Measurements from ENCODE around the gene LAMC1. TPM values are rescaled to one million over a fixed set of nuclear protein-coding genes. Genes with fewer than 3 reads are reported as not detected.

Gene LAMC1
- total RNA-seq, 2 experiments from 2014 or later: 0.19 to 0.22 TPM

- Mint-ChIP-seq H3K4me3 (no peak overlapping the region), H3K27ac (no peak overlapping the region), H3K36me3 (no peaks in the 10 kb centered on the region), H3K9me3 (no peaks in the 10 kb centered on the region), H3K27me3 (peaks cover 2% of the 10 kb centered on the region), H3K4me1 (ENCODE audit: low read depth) (no peaks in the 10 kb centered on the region)
- DNase-seq: no peak
- intact Hi-C loops (cut with micrococcal nuclease): no loop called here
- ChIA-PET POLR2A (no interaction called here), CTCF (no interaction called here)
Measured at GRCh38 chr1:183094351-183094750, 71.1 kb downstream of the LAMC1 start.

GRCh38 chr1:183096351-183096750 is 73.1 kb downstream of the LAMC1 start:
- no peaks in the 10 kb centered on the region for H3K4me1 Mint-ChIP-seq (ENCODE audit: low read depth)

GRCh38 chr1:183096894-183097293 is 73.7 kb downstream of the LAMC1 start:
- POLR2A ChIA-PET: no interaction called here
- Mint-ChIP-seq H3K4me1 (ENCODE audit: low read depth) (no peaks in the 10 kb centered on the region), H3K27me3 (peaks cover 3% of the 10 kb centered on the region)

More at GRCh38 chr1:183096351-183096750, 73.1 kb downstream of the LAMC1 start:
- H3K27ac Mint-ChIP-seq: no peak overlapping the region
- POLR2A ChIA-PET: no interaction called here
- H3K27me3 Mint-ChIP-seq: peaks cover 2% of the 10 kb centered on the region
- CTCF ChIA-PET: no interaction called here
- no peak overlapping the region for H3K4me3 Mint-ChIP-seq
- intact Hi-C loops (cut with micrococcal nuclease): no loop called here
- no peaks in the 10 kb centered on the region for H3K9me3 Mint-ChIP-seq
- DNase-seq: no peak
- H3K36me3 Mint-ChIP-seq: no peaks in the 10 kb centered on the region

GRCh38 chr1:183097438-183098051 is 74.3 kb downstream of the LAMC1 start:
- DNase-seq: no peak
- intact Hi-C loops (cut with micrococcal nuclease): no loop called here
- no peak overlapping the region for H3K27ac Mint-ChIP-seq
- no peak overlapping the region for H3K4me3 Mint-ChIP-seq
- no peaks in the 10 kb centered on the region for H3K9me3 Mint-ChIP-seq
- no peaks in the 10 kb centered on the region for H3K36me3 Mint-ChIP-seq
- CTCF ChIA-PET: no interaction called here
- peaks cover 9% of the 10 kb centered on the region for H3K27me3 Mint-ChIP-seq
- POLR2A ChIA-PET: no interaction called here
- H3K4me1 Mint-ChIP-seq (ENCODE audit: low read depth): no peaks in the 10 kb centered on the region

More at GRCh38 chr1:183096894-183097293, 73.7 kb downstream of the LAMC1 start:
- CTCF ChIA-PET: no interaction called here
- intact Hi-C loops (cut with micrococcal nuclease): no loop called here
- Mint-ChIP-seq H3K36me3 (no peaks in the 10 kb centered on the region), H3K4me3 (no peak overlapping the region), H3K9me3 (no peaks in the 10 kb centered on the region), H3K27ac (no peak overlapping the region)
- DNase-seq: no peak

- intact Hi-C loops (cut with micrococcal nuclease): no loop called here
- no peak for DNase-seq
- ChIA-PET POLR2A (no interaction called here), CTCF (no interaction called here)
- H3K9me3 Mint-ChIP-seq: no peaks in the 10 kb centered on the region
- H3K27ac Mint-ChIP-seq: no peak overlapping the region
- H3K36me3 Mint-ChIP-seq: no peaks in the 10 kb centered on the region
- H3K4me1 Mint-ChIP-seq (ENCODE audit: low read depth): no peaks in the 10 kb centered on the region
- H3K4me3 Mint-ChIP-seq: no peak overlapping the region
- H3K27me3 Mint-ChIP-seq: peaks cover 10% of the 10 kb centered on the region
Measured at GRCh38 chr1:183098317-183098716, 75.1 kb downstream of the LAMC1 start.

GRCh38 chr1:183100361-183100974 is 77.2 kb downstream of the LAMC1 start:
- intact Hi-C loops (cut with micrococcal nuclease): no loop called here
- Mint-ChIP-seq H3K27ac (no peak overlapping the region), H3K9me3 (no peaks in the 10 kb centered on the region)

GRCh38 chr1:183101081-183101480 is 77.9 kb downstream of the LAMC1 start:
- no peaks in the 10 kb centered on the region for H3K36me3 Mint-ChIP-seq
- H3K27me3 Mint-ChIP-seq: peaks cover 15% of the 10 kb centered on the region
- H3K9me3 Mint-ChIP-seq: no peaks in the 10 kb centered on the region
- DNase-seq: no peak
- no peak overlapping the region for H3K27ac Mint-ChIP-seq
- intact Hi-C loops (cut with micrococcal nuclease): no loop called here
- ChIA-PET CTCF (no interaction called here), POLR2A (no interaction called here)
- no peaks in the 10 kb centered on the region for H3K4me1 Mint-ChIP-seq (ENCODE audit: low read depth)
- no peak overlapping the region for H3K4me3 Mint-ChIP-seq

More at GRCh38 chr1:183100361-183100974, 77.2 kb downstream of the LAMC1 start:
- POLR2A ChIA-PET: no interaction called here
- no peak for DNase-seq
- no peak overlapping the region for H3K4me3 Mint-ChIP-seq
- no peaks in the 10 kb centered on the region for H3K4me1 Mint-ChIP-seq (ENCODE audit: low read depth)
- CTCF ChIA-PET: interaction anchor here (0.7 kb wide), 1 partner anchor 42 kb away, joined by 3 read pairs; no protein-coding TSS in a partner anchor
- H3K36me3 Mint-ChIP-seq: no peaks in the 10 kb centered on the region
- H3K27me3 Mint-ChIP-seq: peaks cover 15% of the 10 kb centered on the region

GRCh38 chr1:183101841-183102276 is 78.6 kb downstream of the LAMC1 start:
- no peak overlapping the region for H3K4me3 Mint-ChIP-seq
- POLR2A ChIA-PET: no interaction called here

GRCh38 chr1:183103147-183103546 is 79.9 kb downstream of the LAMC1 start:
- H3K9me3 Mint-ChIP-seq: no peaks in the 10 kb centered on the region
- H3K27ac Mint-ChIP-seq: no peak overlapping the region
- DNase-seq: no peak
- no peaks in the 10 kb centered on the region for H3K36me3 Mint-ChIP-seq
- no peaks in the 10 kb centered on the region for H3K4me1 Mint-ChIP-seq (ENCODE audit: low read depth)
- ChIA-PET CTCF (no interaction called here), POLR2A (no interaction called here)
- peaks cover 13% of the 10 kb centered on the region for H3K27me3 Mint-ChIP-seq
- intact Hi-C loops (cut with micrococcal nuclease): no loop called here
- no peak overlapping the region for H3K4me3 Mint-ChIP-seq

More at GRCh38 chr1:183101841-183102276, 78.6 kb downstream of the LAMC1 start:
- no peak for DNase-seq
- CTCF ChIA-PET: no interaction called here
- Mint-ChIP-seq H3K27ac (no peak overlapping the region), H3K27me3 (peaks cover 13% of the 10 kb centered on the region), H3K9me3 (no peaks in the 10 kb centered on the region), H3K36me3 (no peaks in the 10 kb centered on the region), H3K4me1 (ENCODE audit: low read depth) (no peaks in the 10 kb centered on the region)
- intact Hi-C loops (cut with micrococcal nuclease): no loop called here

- intact Hi-C loops (cut with micrococcal nuclease): no loop called here
- DNase-seq: no peak
- ChIA-PET POLR2A (no interaction called here), CTCF (no interaction called here)
- Mint-ChIP-seq H3K4me1 (ENCODE audit: low read depth) (no peaks in the 10 kb centered on the region), H3K36me3 (no peaks in the 10 kb centered on the region), H3K9me3 (no peaks in the 10 kb centered on the region), H3K27me3 (peaks cover 13% of the 10 kb centered on the region), H3K27ac (no peak overlapping the region), H3K4me3 (no peak overlapping the region)
Measured at GRCh38 chr1:183103577-183103976, 80.4 kb downstream of the LAMC1 start.

GRCh38 chr1:183105449-183105848 is 82.2 kb downstream of the LAMC1 start:
- H3K27ac Mint-ChIP-seq: no peak overlapping the region
- no peaks in the 10 kb centered on the region for H3K9me3 Mint-ChIP-seq
- H3K4me1 Mint-ChIP-seq (ENCODE audit: low read depth): no peaks in the 10 kb centered on the region
- DNase-seq: no peak
- H3K27me3 Mint-ChIP-seq: peaks cover 15% of the 10 kb centered on the region
- H3K36me3 Mint-ChIP-seq: no peaks in the 10 kb centered on the region
- ChIA-PET POLR2A (no interaction called here), CTCF (no interaction called here)
- H3K4me3 Mint-ChIP-seq: no peak overlapping the region
- intact Hi-C loops (cut with micrococcal nuclease): no loop called here

- Mint-ChIP-seq H3K4me3 (no peak overlapping the region), H3K9me3 (no peaks in the 10 kb centered on the region), H3K4me1 (ENCODE audit: low read depth) (no peaks in the 10 kb centered on the region), H3K36me3 (no peaks in the 10 kb centered on the region), H3K27ac (no peak overlapping the region), H3K27me3 (peaks cover 16% of the 10 kb centered on the region)
- intact Hi-C loops (cut with micrococcal nuclease): no loop called here
- no peak for DNase-seq
- CTCF ChIA-PET: no interaction called here
- POLR2A ChIA-PET: no interaction called here
Measured at GRCh38 chr1:183106166-183106565, 82.9 kb downstream of the LAMC1 start.

- no peak overlapping the region for H3K27ac Mint-ChIP-seq
- H3K4me1 Mint-ChIP-seq (ENCODE audit: low read depth): no peaks in the 10 kb centered on the region
- no peaks in the 10 kb centered on the region for H3K36me3 Mint-ChIP-seq
- no peak for DNase-seq
- H3K27me3 Mint-ChIP-seq: peaks cover 16% of the 10 kb centered on the region
- POLR2A ChIA-PET: no interaction called here
- H3K4me3 Mint-ChIP-seq: no peak overlapping the region
- intact Hi-C loops (cut with micrococcal nuclease): no loop called here
- H3K9me3 Mint-ChIP-seq: no peaks in the 10 kb centered on the region
- CTCF ChIA-PET: no interaction called here
Measured at GRCh38 chr1:183106746-183107145, 83.5 kb downstream of the LAMC1 start.

Data from activated CD4-positive, alpha-beta memory T cell treated with anti-CD3 and anti-CD28 coated beads for 36 hours (primary cell).